Activated naive CD4-positive, alpha-beta T cell treated with anti-CD3 and anti-CD28 coated beads, Interleukin-2, amount 50 U/mL, for 16 hours (primary cell): ENCODE results near the gene AREL1.

Source experiments
- DNase-seq: peaks from one replicate; pipeline ENCODE4 v3.0.0-alpha.2; 2020

The AREL1 gene

GRCh38 chr14:74697011-74697410 is 15.9 kb downstream of the AREL1 start:
- DNase-seq = no peak

- DNase-seq = no peak
These were observed 17.5 kb downstream of the AREL1 start for GRCh38 chr14:74695406-74695805.

GRCh38 chr14:74693191-74693590 is 19.7 kb downstream of the AREL1 start:
- DNase-seq = no peak

GRCh38 chr14:74691456-74691855 is 21.4 kb downstream of the AREL1 start:
- no peak for DNase-seq

GRCh38 chr14:74685921-74686678 is 26.8 kb downstream of the AREL1 start:
- DNase-seq = no peak

- no peak for DNase-seq
These were observed 27.8 kb downstream of the AREL1 start for GRCh38 chr14:74685056-74685455.

- no peak for DNase-seq
These were observed 28.4 kb downstream of the AREL1 start for GRCh38 chr14:74684434-74684833.

GRCh38 chr14:74683406-74683805 is 29.5 kb downstream of the AREL1 start:
- no peak for DNase-seq

GRCh38 chr14:74682169-74682952 is 30.5 kb downstream of the AREL1 start:
- no peak for DNase-seq

- DNase-seq = no peak
These were observed 37.7 kb downstream of the AREL1 start for GRCh38 chr14:74675219-74675618.

GRCh38 chr14:74673768-74674167 is 39.1 kb downstream of the AREL1 start:
- no peak for DNase-seq

GRCh38 chr14:74671789-74672188 is 41.1 kb downstream of the AREL1 start:
- no peak for DNase-seq

GRCh38 chr14:74670726-74671411 is 42.0 kb downstream of the AREL1 start:
- no peak for DNase-seq

- no peak for DNase-seq
These were observed 43.0 kb downstream of the AREL1 start for GRCh38 chr14:74669846-74670245.

GRCh38 chr14:74669256-74669655 is 43.6 kb downstream of the AREL1 start:
- DNase-seq = no peak

- DNase-seq = no peak
These were observed 45.1 kb downstream of the AREL1 start for GRCh38 chr14:74667758-74668157.

GRCh38 chr14:74664717-74665116 is 48.2 kb downstream of the AREL1 start:
- DNase-seq = no peak

GRCh38 chr14:74663884-74664283 is 49.0 kb downstream of the AREL1 start:
- DNase-seq = no peak

- no peak for DNase-seq
These were observed 51.0 kb downstream of the AREL1 start for GRCh38 chr14:74661726-74662450.

- DNase-seq = no peak
These were observed 52.0 kb downstream of the AREL1 start for GRCh38 chr14:74660863-74661262.

GRCh38 chr14:74660167-74660566 is 52.7 kb downstream of the AREL1 start:
- no peak for DNase-seq

- no peak for DNase-seq
These were observed 54.2 kb downstream of the AREL1 start for GRCh38 chr14:74658535-74659131.

- DNase-seq = no peak
These were observed 55.9 kb downstream of the AREL1 start for GRCh38 chr14:74656964-74657363.
